ENCODE data around the gene LPCAT1.

LPCAT1 gene

DNA sequence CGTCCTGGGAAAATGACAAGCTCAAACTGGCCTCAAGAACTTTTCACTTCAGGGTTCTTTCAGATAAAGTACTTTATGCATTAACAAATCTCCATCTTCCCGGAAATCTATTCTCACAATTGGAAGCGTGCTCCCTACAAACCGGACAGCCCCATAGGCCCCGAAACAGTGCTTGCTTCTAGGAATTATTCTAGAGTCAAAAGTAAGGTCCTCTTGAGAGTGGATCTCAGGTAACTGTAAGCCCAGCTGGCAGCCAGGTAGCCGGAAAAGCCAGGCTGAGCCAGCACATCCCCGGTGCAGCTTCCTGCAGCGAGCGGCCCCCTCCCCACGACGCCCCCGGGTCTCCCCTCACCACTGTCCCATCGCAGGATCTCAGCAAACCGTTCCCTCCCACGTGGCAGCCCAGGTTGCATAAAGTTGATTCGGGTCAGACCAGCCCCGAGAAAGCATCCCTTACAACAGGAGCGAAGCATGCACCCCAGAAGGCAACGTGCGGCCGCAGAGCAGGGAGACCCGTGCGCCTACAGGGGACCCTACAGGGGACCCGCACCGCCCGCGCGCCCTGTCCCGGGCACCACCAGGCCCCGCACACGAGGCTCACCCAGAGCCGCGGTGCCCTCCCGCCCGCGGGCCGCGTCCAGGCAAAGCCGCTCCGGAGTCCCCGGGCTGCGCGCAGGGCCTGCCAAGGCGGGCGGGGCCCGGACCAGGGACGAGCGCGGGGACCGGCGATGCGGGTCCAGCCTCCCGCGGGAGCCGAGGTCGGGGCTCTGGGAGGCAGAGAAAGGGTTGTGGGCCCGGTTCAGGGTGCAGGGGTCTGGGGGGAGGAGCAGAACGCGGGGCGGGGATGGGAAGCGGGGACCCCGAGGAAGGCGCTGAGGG is 920 bp downstream of the LPCAT1 start:
- peak; percentile 58 for DNase-seq (ENCODE audit: low spot score)

DNA sequence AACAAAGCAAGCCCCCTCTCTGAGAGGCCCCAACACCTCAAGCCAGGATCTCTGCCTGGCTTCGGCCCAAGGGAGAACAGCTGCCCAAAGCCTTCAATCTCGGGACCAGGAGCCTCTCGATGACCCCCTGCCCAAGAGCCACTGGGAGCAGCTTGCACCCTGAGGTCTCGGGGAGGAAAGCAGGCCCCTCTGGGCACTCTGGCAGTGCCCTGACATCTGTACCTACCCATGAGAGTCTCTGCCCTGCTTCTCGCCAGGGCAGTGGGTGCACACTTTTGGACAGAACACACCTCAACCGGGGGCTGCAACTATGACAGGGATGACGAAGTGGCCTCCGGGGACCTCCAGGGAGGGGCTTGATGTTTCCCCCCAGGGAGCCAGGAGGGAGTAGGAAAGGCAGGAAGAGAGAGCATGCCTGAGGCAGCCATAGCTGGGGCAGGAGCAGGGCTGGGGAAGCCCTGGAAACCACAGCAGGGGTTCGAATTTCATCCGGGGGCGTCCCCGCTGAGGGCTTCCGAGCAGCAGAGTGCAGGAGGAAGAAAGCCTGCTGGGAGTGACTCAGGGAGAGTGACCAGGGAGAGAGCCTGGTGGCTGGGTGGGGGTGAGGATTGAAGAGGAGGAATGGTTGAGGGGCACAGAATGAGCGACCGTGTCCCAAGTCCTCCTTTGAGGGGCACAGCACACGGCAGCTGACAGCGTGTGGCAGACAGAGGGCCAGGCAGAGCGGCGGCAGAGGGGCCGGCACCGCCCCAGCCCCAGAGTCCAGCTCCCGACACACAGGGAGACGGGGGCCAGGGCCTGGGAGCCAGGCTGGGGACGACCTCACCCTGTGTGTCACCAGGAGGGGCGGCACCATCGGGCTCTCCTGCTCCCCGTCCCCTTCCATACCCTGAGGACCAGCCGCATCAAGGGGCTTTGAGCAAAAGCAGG is 1.8 kb downstream of the LPCAT1 start:
- peak; percentile 54 for DNase-seq (ENCODE audit: low spot score)

DNA sequence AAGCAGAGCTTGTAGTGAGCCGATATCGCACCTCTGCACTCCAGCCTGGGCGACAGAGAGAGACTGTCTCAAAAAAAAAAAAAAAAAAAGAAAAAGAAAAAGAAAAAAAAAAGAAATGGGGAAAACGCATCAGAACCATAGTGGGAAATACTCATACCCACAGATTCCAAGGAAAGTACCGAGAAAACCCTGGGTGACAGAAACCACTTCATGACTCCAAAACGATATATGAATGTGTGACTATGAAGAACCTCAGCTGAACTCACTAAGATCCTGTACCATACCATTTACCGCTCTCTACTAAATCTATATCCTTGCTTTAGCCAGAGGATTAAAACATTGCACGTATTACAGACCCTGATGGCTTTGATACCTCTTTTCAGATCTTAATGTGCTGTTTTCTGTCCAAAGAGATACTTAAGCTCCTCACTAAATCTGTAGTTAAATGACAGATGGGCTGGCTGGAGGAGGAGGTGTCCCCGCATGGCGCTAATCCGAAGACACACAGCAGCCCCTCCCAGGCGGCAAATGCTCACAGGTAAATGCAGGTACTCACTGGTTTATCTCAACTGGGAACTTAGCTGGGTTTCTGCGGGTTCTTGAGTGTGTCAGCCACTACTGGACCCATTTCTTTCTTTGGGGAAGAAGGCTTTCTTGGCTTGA is 2.8 kb downstream of the LPCAT1 start:
- DNase-seq (ENCODE audit: low spot score), result no peak

DNA sequence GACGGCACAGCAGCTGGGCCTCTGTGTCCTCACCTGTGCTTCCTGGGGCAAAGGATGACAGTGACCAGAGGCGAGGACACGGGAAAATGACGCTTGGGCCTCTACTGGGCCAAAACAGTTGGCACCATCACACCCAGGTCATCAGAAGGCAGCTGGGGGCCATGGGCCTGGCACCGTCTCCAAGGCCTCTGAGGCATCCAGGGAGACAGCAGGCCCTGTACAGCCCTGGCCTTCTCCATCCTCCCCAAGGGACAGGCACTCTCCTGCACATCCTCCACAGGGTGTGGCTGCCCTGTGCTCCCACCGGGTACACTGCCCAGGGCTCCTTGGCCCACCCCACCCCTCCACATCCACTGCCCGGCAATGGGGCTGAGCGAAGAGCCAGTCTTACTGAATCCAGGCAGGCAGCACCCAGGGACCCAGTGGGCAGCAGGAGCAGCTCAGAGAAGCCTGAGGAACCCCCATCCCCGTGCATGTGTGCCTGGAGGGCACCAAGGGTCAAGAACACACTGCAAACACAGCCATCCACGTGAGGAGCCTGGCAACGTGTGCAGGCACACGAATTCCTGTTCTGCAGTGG is 4.0 kb downstream of the LPCAT1 start:
- DNase-seq (ENCODE audit: low spot score), result peak; percentile 38

DNA sequence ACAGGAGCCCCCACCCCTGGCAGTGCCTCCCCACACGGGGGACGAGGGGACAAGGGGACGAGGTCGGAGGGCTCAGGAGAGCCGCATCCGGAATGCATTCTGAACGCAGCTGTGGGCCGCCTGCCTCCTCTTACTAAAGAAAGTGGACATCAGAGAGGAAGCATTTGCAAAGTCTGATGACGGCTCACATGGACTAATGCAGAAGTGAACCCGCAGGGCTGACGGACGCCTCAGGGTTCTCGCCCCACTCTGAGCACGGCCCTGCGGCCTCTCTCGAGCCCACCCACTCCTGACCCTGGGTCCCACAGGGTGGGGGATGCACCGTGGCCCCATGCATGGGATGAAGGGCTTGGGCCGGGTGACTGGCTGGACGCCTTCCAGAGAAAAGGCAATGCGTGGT is 5.9 kb downstream of the LPCAT1 start:
- peak; percentile 37 for DNase-seq (ENCODE audit: low spot score)

DNA sequence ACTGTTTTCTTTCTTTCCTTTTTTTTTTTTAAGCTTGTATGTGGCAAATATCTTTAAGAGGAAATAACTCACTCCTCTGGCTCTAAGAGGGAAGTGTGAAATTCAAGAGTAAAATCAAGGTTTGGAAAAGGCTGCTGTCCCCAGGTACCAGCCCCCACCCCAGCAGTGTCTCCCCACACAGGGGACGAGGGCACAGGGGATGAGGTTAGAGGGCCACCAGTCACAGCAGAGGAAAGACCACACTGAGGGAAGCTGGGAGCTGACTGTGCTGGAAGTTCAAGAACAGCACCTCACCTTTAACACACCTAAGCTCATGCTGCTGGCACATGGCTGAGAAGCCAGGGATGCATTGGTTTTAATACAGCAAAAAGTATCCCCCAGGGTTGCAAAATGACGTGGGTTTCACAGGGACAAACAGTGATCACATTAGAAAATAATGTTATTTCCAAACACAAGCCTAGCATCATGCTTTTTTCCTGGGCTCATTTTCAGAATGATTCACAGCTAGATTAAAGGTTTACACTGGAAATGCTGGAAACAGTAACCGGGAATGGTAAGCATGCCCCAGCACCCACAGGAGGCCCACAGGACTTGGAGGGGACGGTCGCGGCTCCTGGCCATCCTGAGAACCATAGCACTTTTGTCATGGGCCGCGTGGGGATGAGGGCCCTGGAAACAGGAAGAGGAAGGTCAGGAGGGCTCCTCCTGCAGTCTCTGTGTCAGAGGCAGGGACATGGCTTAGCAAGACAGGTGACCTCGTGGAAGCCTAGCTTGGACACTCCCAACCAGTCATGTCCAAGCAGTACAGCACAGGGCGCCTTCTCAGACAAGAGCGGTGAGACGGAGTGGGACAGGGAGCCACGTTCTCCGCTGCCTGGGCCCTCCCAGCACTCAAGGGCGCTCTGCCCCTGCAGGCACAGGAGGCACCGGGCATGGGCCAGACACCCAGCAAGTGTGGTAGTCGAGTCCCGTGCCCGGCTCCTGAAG is 6.9 kb downstream of the LPCAT1 start:
- peak; percentile 44 for DNase-seq (ENCODE audit: low spot score)

DNA sequence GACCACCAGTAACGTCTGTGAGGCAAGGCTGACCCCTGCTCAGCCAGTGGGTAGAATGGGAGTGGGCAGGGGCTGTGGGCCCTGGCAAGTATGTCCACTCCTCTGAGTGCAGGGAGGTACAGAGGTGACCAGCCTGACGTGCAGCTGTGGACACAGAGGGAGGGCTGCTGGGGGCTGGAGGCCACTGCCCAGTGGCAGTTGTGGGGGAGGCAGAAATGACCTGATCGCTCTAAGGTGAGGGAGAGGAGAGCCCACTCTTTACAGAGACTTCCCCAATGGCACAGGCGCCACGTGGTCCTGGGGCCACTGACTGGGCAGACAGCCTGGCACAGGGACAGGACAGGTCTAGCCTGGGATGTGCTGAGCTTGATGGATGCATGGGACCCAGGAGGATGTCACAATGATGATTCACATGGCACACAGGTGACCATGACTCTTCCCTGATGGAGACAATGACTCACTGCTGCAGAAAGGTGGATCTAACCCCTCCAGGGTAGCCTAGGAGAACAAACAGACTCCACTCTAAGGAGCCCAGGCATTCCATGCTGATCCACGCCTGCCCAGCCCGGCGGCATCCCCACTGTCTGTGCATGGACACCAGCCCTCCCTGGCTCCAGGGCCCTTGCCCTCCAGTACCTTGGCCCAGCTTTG is 7.7 kb downstream of the LPCAT1 start:
- peak; percentile 46 for DNase-seq (ENCODE audit: low spot score)

DNA sequence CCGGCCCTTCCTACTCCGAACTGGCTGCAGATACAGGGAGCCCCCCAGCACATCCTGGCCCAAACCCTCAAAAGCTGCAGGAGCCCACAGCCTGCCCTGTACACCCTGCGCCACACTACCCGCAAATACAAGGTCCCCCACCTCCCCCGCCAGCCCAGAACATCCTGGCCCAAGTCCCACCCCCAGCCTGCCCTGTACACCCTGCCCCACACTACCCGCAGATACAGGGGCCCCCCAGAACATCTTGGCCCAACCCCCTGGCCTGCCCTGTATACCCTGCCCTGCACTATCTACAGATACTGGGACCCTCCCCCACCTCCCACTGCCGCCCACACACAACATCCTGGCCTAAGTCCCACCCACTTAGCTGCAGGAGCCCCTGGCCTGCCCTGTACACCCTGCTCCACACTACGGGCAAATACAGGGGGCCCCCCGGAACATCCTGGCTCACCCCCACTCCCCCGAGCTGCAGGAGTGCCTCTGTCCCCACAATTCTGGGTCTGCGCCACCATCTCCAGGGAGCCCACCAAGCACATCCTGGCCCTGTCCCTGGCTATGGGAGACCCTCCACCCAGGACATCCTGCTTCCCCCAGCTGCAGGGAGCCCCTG is 8.3 kb downstream of the LPCAT1 start:
- DNase-seq (ENCODE audit: low spot score), result peak; percentile 48

DNA sequence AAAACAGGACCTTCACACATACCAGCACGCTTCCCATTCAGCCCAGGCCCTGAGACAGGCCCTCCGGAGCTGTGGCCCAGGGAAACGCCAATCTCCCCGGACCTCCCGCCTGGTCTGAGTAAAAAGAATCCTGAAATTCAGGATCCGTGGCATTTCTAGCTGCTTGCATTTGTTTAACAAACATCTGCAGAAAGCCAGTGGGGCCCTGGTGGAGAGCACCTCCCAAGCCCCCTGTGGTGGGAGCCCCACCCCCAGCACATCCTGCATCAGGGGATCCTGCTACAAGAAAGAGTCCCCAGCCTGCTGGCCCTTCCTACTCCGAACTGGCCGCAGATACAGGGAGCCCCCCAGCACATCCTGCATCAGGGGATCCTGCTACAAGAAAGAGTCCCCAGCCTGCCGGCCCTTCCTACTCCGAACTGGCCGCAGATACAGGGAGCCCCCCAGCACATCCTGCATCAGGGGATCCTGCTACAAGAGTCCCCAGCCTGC is 8.9 kb downstream of the LPCAT1 start:
- peak; percentile 71 for DNase-seq (ENCODE audit: low spot score)

DNA sequence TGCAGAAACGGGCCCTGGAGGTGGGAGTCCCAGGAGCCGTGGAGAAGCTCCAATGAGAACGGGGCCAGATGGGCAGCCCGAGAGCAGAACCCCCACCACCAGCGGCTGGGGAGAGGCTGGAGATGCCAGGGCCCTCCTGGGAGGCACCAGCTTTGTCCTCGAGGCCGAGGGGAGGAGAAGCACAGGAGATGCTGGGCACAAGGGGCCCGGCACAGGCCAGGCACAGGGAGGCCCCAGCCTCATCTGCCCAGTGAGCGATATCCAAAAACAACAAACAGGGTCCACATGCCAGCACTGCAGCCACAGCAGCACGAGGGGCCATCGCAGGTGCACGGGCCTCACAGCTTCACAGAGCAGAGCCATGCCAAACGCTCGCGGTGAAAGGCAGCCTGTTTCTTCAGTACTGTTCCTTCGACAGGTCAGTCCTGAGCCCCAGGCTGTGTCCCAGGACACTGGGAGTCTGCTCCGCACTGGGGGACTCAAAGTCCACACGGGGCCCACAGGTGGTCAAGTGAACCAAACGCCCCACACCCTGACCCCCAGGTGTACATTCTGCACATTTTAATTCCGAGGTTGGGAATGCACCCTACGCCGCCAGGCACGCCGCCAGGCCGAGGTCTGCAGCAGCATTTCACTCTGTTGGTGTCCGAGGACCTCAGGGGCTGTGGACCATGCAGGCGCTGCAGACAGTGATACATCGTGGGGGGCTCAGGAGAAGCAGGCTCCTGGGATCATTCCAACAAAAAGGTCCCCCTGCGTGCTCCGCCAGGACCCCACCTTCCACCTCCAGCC is 9.5 kb downstream of the LPCAT1 start:
- no peak for DNase-seq (ENCODE audit: low spot score)

DNA sequence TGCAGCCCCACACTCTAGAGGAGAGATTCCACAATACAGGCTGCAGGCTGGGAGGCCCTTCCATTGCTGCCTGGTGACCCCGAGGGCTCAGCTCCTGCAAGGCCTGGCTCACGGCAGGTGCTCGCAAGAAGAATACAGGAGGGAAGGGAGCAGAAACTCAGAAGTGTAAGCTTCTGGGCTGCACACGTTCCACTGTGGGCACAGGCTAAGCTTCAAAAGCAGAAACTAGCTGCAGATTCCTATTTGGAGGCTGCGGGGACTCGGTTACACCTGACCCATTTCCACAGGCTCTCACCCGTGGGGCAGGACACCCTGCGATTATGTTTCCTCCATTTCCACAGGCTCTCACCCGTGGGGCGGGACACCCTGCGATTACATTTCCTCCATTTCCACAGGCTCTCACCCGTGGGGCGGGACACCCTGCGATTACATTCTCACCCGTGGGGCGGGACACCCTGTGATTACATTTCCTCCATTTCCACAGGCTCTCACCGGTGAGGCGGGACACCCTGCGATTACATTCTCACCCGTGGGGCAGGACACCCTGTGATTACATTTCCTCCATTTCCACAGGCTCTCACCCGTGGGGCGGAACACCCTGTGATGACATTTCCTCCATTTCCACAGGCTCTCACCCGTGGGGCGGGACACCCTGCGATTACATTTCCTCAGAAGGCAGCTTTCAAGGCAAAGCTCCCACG is 10.3 kb downstream of the LPCAT1 start:
- peak; percentile 34 for DNase-seq (ENCODE audit: low spot score)

DNA sequence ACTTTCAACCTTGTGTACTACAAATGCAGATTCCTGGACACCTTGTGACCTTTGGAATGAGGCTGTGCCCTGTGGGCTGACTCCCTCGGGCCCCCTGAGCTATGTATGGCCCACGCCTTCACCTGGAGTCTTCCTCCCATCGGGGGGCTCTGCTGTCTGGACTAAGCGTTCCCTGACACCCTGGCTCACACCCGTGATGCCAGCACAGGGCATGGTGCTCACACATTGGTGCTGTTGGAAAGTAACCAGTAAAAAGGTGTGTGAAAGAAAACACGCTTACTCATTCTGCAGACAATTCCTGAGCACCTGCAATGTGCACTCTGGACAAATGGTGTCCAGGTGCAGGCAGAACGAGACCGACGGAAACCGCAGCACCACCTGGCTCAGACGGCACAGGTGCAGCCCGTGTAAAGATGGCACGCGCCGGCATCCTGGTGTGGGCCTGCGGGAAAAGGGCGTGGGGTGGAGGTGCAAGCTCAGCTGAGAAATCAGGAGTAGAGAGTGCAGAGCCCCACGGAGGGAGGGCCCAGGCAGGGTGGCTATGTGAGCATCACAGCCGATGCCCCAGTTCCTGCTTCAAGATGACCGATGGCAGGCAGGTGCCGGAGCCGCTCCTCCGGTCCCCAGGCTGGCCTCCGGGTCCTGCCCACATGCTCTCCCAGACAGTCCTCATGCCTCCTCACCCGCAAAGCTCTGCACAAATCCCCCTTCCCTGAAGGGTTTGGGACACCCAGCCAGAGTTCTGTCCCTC is 11.0 kb downstream of the LPCAT1 start:
- no peak for DNase-seq (ENCODE audit: low spot score)

DNA sequence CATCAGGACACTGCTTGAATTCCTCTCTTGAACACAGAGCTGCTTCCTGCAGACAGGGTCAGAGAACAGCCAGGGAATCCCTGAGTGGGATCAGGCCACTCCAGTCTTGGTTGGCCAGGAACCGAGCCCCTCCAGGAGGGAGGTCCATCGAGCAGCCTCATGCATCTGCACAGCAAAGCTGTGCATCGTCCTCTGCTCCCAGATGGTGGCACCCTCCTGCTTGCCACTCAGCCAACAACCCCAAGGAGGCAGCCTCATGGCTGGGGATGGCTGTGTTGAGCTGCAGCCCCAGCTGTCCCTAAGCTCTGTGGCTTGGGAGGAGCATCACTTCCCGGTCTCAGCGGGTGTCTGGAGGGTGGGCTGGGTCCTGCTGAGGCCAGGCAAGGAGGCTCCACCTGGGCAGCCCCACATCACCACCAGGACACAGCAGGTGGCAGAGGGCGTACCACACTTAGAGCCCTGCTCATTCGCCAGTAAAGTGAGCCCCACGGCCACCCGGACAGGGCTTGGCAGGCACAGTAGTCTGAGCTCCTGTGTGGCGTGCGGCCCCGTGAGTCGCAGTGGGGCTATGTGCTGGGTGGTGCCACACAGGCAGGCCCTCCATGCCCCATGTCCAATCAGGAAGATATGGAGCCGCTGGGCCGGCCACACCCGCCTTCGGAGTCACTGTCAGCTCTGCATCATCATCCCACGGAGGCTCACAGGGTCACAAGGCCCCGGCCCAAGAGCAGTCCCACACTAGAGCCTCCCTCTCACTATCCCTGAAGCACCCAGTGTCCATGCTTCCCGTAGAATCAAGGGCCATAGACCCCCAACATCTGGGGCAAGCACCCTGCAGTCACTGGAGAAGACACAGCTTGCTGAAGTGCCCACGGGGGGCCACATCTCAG is 11.9 kb downstream of the LPCAT1 start:
- peak; percentile 46 for DNase-seq (ENCODE audit: low spot score)

DNA sequence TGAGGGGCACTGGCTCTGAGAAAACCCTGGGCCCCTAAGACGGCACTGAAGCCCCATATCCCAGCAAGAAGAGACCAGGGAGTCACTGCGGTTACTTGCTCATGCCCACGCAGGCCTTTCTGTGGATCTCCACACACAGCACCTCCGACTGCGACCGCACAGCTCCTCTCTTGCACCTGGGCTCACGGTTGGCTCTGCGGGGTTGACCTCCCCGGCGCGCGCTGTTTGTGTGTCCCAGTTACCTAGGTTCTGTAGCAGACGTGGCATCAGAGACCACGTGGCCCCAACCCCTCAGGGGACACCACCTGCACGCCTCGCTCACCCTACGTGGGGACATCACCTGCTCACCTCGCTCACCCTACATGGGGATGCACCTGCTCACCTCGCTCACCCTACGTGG is 12.7 kb downstream of the LPCAT1 start:
- no peak for DNase-seq (ENCODE audit: low spot score)

DNA sequence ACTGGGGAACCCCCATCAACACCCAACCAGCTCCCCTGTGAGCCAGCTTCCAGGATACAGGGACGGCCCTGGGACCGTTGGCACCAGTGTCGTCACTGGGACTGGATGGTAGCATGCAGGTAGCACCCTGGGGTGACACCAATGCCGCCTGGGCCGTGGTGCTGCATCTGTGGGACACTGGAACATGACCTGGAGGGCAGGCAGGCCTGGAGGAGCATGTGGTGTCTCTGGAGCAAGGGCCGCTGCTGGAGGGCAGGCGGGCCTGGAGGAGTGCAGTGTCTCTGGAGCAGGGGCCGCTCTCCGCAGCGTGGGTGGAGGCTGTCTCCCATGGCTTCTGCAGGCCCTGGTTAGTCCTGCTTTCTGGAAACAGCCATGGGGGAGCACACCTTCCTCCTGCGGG is 13.1 kb downstream of the LPCAT1 start:
- DNase-seq (ENCODE audit: low spot score), result no peak

DNA sequence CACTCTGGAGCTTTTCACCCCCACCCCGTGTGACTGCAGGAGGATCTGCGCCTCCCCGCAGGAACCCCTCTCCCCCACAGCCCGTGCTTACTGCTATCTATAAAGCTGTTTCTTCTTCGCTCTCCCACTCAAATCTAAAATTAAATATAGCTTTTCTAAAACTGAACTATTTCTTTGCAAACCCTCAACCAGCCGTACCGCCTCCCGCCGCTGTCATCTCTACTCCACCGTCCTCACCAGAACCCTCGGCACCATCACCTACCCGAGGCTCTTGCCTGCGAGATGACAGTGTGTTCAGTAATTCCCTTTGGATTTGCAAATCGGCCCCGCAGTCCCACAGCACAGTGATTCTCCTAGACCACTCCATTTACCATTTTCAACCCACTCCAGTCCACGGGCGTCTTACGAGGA is 13.6 kb downstream of the LPCAT1 start:
- peak; percentile 17 for DNase-seq (ENCODE audit: low spot score)
